Stomach (tissue), 9 donors: Measurements from ENCODE around the gene PALM2AKAP2. TPM values are rescaled to one million over a fixed set of nuclear protein-coding genes. Genes with fewer than 3 reads are reported as not detected.

Source experiments
- DNase-seq, 2 donors: peaks; one replicate each; pipeline versions ENCODE4 v3.0.0 to v3.0.0-alpha.2; 2013 to 2019
- H3K27ac ChIP-seq, 5 donors: fragments of 200-600 bp in 4 of 5; sonication (generic) in 4 of 5; one replicate each; pipeline ENCODE4 v1.5.1; 2013 to 2019; ENCODE audit warnings: mild to moderate bottlenecking in 1 of 5, moderate library complexity in 1 of 5
- H3K27me3 ChIP-seq, 3 donors: fragments of 200-600 bp; sonication (generic); one replicate each; pipeline ENCODE4 v1.5.1; 2017 to 2019; ENCODE audit warnings: mixed run types in 1 of 3
- H3K36me3 ChIP-seq, 4 donors: fragments of 200-600 bp; sonication (generic); 1 replicate in 3 of 4; 2 replicates in 1 of 4; pipeline ENCODE4 v1.5.1; 2016 to 2019
- H3K4me1 ChIP-seq, 4 donors: fragments of 200-600 bp; sonication (generic); one replicate each; pipeline ENCODE4 v1.5.1; 2016 to 2019
- H3K4me3 ChIP-seq, 4 donors: fragments of 200-600 bp; sonication (generic) in 3 of 4; one replicate each; pipeline ENCODE4 v1.5.1; 2016 to 2019; ENCODE audit warnings: mild to moderate bottlenecking in 1 of 4
- H3K9me3 ChIP-seq, 4 donors: fragments of 200-600 bp; sonication (generic); one replicate each; pipeline ENCODE4 v1.5.1; 2016 to 2019
- EP300 ChIP-seq: sonication (generic); formaldehyde crosslinking; IDR thresholded peaks from one replicate; pipeline ENCODE4 v1.6.1; 2017; ENCODE audit warnings: antibody characterized with exemption
- POLR2A ChIP-seq, 4 donors: fragments of 450-650 bp; IDR thresholded peaks; one replicate each; pipeline ENCODE4 v1.6.1; 2016; ENCODE audit warnings: antibody characterized with exemption in 4 of 4, control low read depth in 2 of 4, mild to moderate bottlenecking in 1 of 4, moderate library complexity in 1 of 4
- POLR2AphosphoS5 ChIP-seq, 3 donors: sonication (generic); formaldehyde crosslinking; IDR thresholded peaks; one replicate each; pipeline ENCODE4 v1.6.1; 2016; ENCODE audit warnings: antibody characterized with exemption in 3 of 3
- WGBS, 5 donors: extraction: QIAGEN DNeasy Blood & Tissue Kit in 3 of 5; methylation state at CpG; one replicate each; pipeline versions ENCODE4 v1.1.5 to v1.1.7; 2013 to 2018; 5-methylcytosine and 5-hydroxymethylcytosine counted together
- intact Hi-C: fragments of 100-400 bp; cut with DNase I; formaldehyde crosslinking; loops from one replicate; pipeline ENCODE4 v1.15.1; 2023; ENCODE audit warnings: low total_unique reads
- polyA plus RNA-seq, 3 donors: library from polyadenylated mRNA; stranded (reverse); fragments of 200-250 nt; gene quantifications; one replicate each; pipeline ENCODE4 v1.2.3, GENCODE V29; 2013
- total RNA-seq, 5 donors: library from RNA; depleted of rRNA; stranded (reverse); fragments of >200 nt; gene quantifications; one replicate each; pipeline versions ENCODE4 v1.1.0 to v1.2.3, GENCODE V29; 2014 to 2016
- TF ChIP-seq, protein P1 (sequence below), 7 experiments: fragments of 450-650 bp in 4 of 7; fragments of 200-600 bp in 3 of 7; sonication (generic) in 3 of 7; IDR thresholded peaks; one replicate each; pipeline ENCODE4 v1.5.1; 2016 to 2019; ENCODE audit warnings: antibody characterized with exemption in 7 of 7, control low read depth in 2 of 7, mild to moderate bottlenecking in 1 of 7
- donor health status: healthy with polysubstance abuse.
- donor health status: Bipolar disorder and iron deficiency.
- donor health status: healthy.

The PALM2AKAP2 gene
- total and polyA plus RNA-seq, 8 donors = 0.05 to 6.2 (median 1.3) TPM; not detected in 3

DNA sequence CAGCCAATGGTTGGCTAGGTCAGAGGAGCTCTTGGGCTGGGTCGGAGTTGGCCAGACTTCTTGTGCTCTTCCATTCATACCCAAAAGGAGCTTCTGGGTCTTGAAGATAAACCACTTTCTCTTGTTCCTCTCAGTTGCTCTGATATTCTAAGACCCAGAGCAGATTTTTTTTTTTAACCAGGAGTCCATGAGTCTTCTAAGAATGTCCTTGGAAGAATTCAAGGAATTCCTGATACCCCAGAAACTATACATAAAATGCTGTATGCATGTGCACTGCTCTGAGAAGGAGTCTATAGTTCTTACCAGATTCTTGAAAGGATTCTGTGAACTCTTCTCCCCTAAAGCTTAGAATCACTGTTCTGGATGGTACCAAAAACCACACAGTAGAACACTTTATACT lies 9.9 kb upstream of the PALM2AKAP2 start:
- peaks cover 0 to 16% (median 6%) of the 10 kb centered on the region in 4 donors for H3K4me1 ChIP-seq
- WGBS, 5 donors = 87 to 95% (median 92%) methylated on average over 1 of the region's 1 CpG
- no peak overlapping the region for H3K4me3 ChIP-seq
- no peak overlapping the region for H3K27ac ChIP-seq
- H3K36me3 ChIP-seq = no peaks in the 10 kb centered on the region
- H3K9me3 ChIP-seq = no peaks in the 10 kb centered on the region
- TF ChIP-seq POLR2AphosphoS5 (IDR thresholded peaks at IDR 0.05) = no peak
- peaks cover 0 to 22% (median 6%) of the 10 kb centered on the region in 3 donors for H3K27me3 ChIP-seq
- intact Hi-C loops = no loop called here
- DNase-seq = no peak

DNA sequence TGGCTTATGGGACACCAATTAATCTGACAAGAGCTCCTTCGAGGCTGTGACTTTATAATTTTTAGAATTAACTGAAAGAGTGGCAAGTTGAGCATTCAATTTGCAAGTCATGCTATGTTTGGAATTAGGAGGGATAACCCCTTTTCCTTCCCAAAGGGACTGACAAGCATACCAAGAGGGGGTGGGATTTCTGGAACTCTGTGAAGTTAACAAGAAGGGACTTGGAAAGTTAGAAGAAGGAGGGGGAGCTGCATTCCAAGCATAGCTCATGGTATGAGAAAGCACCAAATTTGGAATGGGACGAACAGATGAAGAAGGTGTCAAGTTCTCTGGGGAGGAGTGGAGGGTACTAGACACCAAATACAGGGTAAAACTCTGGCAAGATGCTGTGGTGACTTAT lies 8.9 kb upstream of the PALM2AKAP2 start:
- intact Hi-C loops = no loop called here
- Histone ChIP-seq H3K4me3 (no peak overlapping the region), H3K27ac (no peak overlapping the region)

DNA sequence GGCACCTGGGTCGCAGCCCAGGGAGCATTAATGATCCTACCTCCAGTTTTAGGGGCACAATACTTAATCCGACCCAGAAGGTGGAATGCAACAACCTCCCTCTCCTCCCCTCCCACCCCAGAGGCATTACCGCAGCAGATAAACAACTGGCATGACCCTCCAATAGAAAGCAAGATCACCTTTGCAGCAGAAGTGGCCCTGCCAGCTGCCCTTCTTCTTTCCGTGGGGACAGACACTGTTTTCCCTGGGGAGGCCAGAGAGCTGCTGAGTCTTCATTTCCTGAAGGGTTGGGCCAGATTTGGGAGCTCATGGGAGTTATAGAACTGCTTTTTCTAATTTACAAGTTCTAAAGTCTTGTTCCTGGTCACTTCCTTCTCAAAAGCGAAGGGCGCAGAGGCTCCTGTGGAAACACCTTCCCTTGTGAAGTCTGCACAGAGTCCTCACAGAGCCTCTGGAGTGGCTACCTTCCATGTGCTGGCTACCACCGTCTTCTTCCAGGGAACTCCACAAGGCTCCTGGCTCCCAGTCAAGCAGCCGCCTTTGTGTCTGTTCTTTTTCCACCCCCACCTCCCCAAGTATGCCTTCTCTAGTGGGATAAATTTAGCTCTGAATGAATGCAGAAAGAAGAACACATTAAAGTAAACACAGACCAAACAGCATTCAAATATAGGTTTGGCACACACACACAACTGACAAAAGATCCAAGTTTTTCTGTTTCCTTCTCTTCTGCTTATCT lies 8.0 kb upstream of the PALM2AKAP2 start:
- no peaks in the 10 kb centered on the region for H3K9me3 ChIP-seq
- intact Hi-C loops = no loop called here
- peaks cover 0 to 16% (median 6%) of the 10 kb centered on the region in 4 donors for H3K4me1 ChIP-seq
- no peak overlapping the region for H3K4me3 ChIP-seq
- TF ChIP-seq POLR2A (IDR thresholded peaks at IDR 0.05) = no peak
- no peak for TF ChIP-seq EP300
- TF ChIP-seq, protein P1, sequence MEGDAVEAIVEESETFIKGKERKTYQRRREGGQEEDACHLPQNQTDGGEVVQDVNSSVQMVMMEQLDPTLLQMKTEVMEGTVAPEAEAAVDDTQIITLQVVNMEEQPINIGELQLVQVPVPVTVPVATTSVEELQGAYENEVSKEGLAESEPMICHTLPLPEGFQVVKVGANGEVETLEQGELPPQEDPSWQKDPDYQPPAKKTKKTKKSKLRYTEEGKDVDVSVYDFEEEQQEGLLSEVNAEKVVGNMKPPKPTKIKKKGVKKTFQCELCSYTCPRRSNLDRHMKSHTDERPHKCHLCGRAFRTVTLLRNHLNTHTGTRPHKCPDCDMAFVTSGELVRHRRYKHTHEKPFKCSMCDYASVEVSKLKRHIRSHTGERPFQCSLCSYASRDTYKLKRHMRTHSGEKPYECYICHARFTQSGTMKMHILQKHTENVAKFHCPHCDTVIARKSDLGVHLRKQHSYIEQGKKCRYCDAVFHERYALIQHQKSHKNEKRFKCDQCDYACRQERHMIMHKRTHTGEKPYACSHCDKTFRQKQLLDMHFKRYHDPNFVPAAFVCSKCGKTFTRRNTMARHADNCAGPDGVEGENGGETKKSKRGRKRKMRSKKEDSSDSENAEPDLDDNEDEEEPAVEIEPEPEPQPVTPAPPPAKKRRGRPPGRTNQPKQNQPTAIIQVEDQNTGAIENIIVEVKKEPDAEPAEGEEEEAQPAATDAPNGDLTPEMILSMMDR (IDR thresholded peaks at IDR 0.05) = no peak
- no peak for TF ChIP-seq POLR2AphosphoS5 (IDR thresholded peaks at IDR 0.05)
- no peaks in the 10 kb centered on the region for H3K36me3 ChIP-seq
- H3K27ac ChIP-seq = no peak overlapping the region
- H3K27me3 ChIP-seq = peaks cover 0 to 22% (median 6%) of the 10 kb centered on the region in 3 donors
- WGBS, 5 donors = 31 to 53% (median 43%) methylated on average over 8 of the region's 8 CpGs
- peak in 1 of 2 donors; percentile 75 for DNase-seq

More for the DNA sequence above, 8.9 kb upstream of the PALM2AKAP2 start:
- peak in 1 of 2 donors; percentile 42 for DNase-seq
- H3K27me3 ChIP-seq = peaks cover 0 to 22% (median 6%) of the 10 kb centered on the region in 3 donors
- TF ChIP-seq POLR2A (IDR thresholded peaks at IDR 0.05) = no peak
- TF ChIP-seq EP300 = no peak
- TF ChIP-seq POLR2AphosphoS5 (IDR thresholded peaks at IDR 0.05) = no peak
- H3K4me1 ChIP-seq = peaks cover 0 to 16% (median 6%) of the 10 kb centered on the region in 4 donors
- WGBS, 5 donors = 35 to 43% (median 41%) methylated on average over 2 of the region's 2 CpGs
- no peaks in the 10 kb centered on the region for H3K36me3 ChIP-seq
- H3K9me3 ChIP-seq = no peaks in the 10 kb centered on the region

DNA sequence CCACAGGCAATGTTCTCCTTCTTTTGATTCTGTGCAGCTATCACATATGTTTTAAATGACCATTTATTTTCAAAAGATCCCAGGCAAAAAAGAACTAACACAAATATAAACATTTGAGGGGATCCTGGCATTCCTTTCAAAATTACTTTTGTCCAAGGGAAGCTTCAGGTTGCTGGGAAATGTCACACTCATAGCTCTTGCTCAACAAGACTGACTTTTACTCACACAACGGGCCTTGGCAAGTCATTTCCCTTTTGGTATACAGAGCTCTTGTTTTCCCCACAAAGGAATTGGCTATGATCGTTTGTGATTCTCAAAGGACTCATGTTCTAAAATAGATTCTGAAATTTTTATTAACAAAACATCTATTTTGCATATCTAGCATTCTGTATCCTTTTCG lies 4.5 kb upstream of the PALM2AKAP2 start:
- Histone ChIP-seq H3K36me3 (no peaks in the 10 kb centered on the region), H3K4me1 (peaks cover 0 to 27% (median 16%) of the 10 kb centered on the region in 4 donors), H3K27ac (no peak overlapping the region), H3K27me3 (peaks cover 0 to 34% (median 7%) of the 10 kb centered on the region in 3 donors), H3K4me3 (no peak overlapping the region), H3K9me3 (no peaks in the 10 kb centered on the region)
- intact Hi-C loops = no loop called here
- no peak for DNase-seq
- TF ChIP-seq POLR2A (IDR thresholded peaks at IDR 0.05) (no peak), POLR2AphosphoS5 (IDR thresholded peaks at IDR 0.05) (peak in 1 of 3 donors; percentile 4)
- WGBS, 5 donors = 54 to 73% (median 67%) methylated on average over 3 of the region's 3 CpGs

DNA sequence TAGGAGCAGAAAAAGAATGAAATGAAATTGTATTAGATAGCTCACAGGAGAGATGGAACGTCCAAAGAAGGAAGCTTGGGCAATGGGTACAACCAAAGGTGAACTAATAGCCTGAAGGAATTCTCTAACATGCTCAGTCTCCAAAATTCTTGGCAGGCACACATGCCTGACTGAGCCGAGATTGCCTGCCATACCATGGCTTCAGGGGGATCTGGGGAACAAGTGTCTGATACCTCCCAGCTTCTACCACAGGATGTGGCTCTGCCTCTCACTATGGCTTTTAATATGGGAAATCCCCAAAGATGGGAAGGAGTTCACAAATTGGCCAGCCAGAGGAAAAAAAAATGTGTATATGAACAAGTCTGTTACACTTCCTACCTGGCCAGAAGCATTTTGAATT lies 3.6 kb upstream of the PALM2AKAP2 start:
- 50 to 67% (median 58%) methylated on average over 2 of the region's 2 CpGs for WGBS, 5 donors
- no peak for TF ChIP-seq POLR2AphosphoS5 (IDR thresholded peaks at IDR 0.05)
- TF ChIP-seq, protein P1 (IDR thresholded peaks at IDR 0.05) = no peak
- no peak for TF ChIP-seq EP300
- TF ChIP-seq POLR2A (IDR thresholded peaks at IDR 0.05) = no peak
- H3K4me3 ChIP-seq = no peak overlapping the region
- DNase-seq = no peak
- peaks cover 0 to 24% (median 16%) of the 10 kb centered on the region in 4 donors for H3K4me1 ChIP-seq
- peaks cover 0 to 35% (median 16%) of the 10 kb centered on the region in 3 donors for H3K27me3 ChIP-seq
- H3K9me3 ChIP-seq = no peaks in the 10 kb centered on the region
- no peak overlapping the region for H3K27ac ChIP-seq
- no peaks in the 10 kb centered on the region for H3K36me3 ChIP-seq
- intact Hi-C loops = no loop called here
